H1 (cell line): ENCODE data around the gene UCHL1. TPM values are rescaled to one million over a fixed set of nuclear protein-coding genes. Genes with fewer than 3 reads are reported as not detected.

ENCODE experiments used
- CTCF ChIA-PET: fragments of 300-600 bp; sonication (Branson Sonifier 250); formaldehyde crosslinking; loops from one replicate; lab custom pipeline; 2021; ENCODE audit not compliant: partially characterized antibody; lab: Charles Lee
- POLR2A ChIA-PET: fragments of 300-600 bp; sonication (Branson Sonifier 250); formaldehyde crosslinking; loops from one replicate; lab custom pipeline; 2021; ENCODE audit warnings: inconsistent platforms; ENCODE audit not compliant: partially characterized antibody; lab: Charles Lee
- DNase-seq, 2 experiments: peaks; one replicate each; pipeline versions ENCODE4 v3.0.0 to v3.0.0-alpha.2; 2010 to 2022; ENCODE audit warnings: low spot score in 2 of 2, low read depth in 1 of 2, mixed read lengths in 1 of 2
- FAIRE-seq: peaks from 2 replicates; lab custom pipeline; 2011; peaks lifted over from hg19 to GRCh38; lab: Jason Lieb, UNC
- H2AFZ ChIP-seq: 2 replicates; pipeline ENCODE4 v1.8.1; 2012; ENCODE audit warnings: low read length, inconsistent platforms
- H2AK5ac ChIP-seq: 2 replicates; pipeline ENCODE4 v1.6.1; 2013; ENCODE audit warnings: low read depth, low read length
- H2BK120ac ChIP-seq: replicated peaks from 2 replicates; pipeline ENCODE3; 2013; ENCODE audit warnings: low read depth, low read length, inconsistent platforms
- H2BK12ac ChIP-seq: 2 replicates; pipeline ENCODE4 v1.6.1; 2013; ENCODE audit warnings: low read depth, low read length
- H2BK15ac ChIP-seq: 2 replicates; pipeline ENCODE4 v1.6.1; 2013; ENCODE audit warnings: low read length
- H2BK20ac ChIP-seq: 2 replicates; pipeline ENCODE4 v1.6.1; 2013; ENCODE audit warnings: low read length
- H2BK5ac ChIP-seq: 2 replicates; pipeline ENCODE4 v1.6.1; 2013; ENCODE audit warnings: low read depth, low read length
- H3K14ac ChIP-seq: 2 replicates; pipeline ENCODE4 v1.6.1; 2013; ENCODE audit warnings: inconsistent platforms; ENCODE audit not compliant: insufficient read length
- H3K18ac ChIP-seq: 2 replicates; pipeline ENCODE4 v1.6.1; 2013; ENCODE audit warnings: low read length; ENCODE audit errors: extremely low read depth
- H3K23ac ChIP-seq: 2 replicates; pipeline ENCODE4 v1.6.1; 2013; ENCODE audit warnings: inconsistent platforms; ENCODE audit not compliant: insufficient read length
- H3K23me2 ChIP-seq: 2 replicates; pipeline ENCODE4 v1.6.1; 2013; ENCODE audit warnings: low read depth, low read length
- H3K27ac ChIP-seq: 2 replicates; pipeline ENCODE4 v1.6.1; 2011; ENCODE audit warnings: low read depth, low read length, inconsistent platforms
- H3K27me3 ChIP-seq, 4 experiments: replicated peaks in 1 of 4; 1 replicate in 1 of 4; 2 replicates in 3 of 4; pipeline versions ENCODE4 v1.6.1 to v1.8.1; 2011 to 2013; ENCODE audit warnings: low read length in 3 of 4, mild to moderate bottlenecking in 3 of 4, inconsistent platforms in 2 of 4, mixed read lengths in 2 of 4, moderate library complexity in 1 of 4; ENCODE audit not compliant: control insufficient read depth in 3 of 4, insufficient read depth in 3 of 4; ENCODE audit errors: extremely low read depth in 1 of 4
- H3K36me3 ChIP-seq, 4 experiments: 2 replicates each; pipeline versions ENCODE4 v1.6.1 to v1.8.1; 2011 to 2013; ENCODE audit warnings: mild to moderate bottlenecking in 4 of 4, low read length in 3 of 4, moderate library complexity in 2 of 4, control low read depth in 1 of 4, inconsistent platforms in 1 of 4; ENCODE audit not compliant: insufficient read depth in 4 of 4, control insufficient read depth in 2 of 4
- H3K4ac ChIP-seq: replicated peaks from 2 replicates; pipeline ENCODE3; 2013; ENCODE audit warnings: low read length, low read depth, mixed read lengths, inconsistent platforms; ENCODE audit not compliant: insufficient read length
- H3K4me1 ChIP-seq, 4 experiments: replicated peaks in 1 of 4; 1 replicate in 1 of 4; 2 replicates in 3 of 4; pipeline versions ENCODE4 v1.6.1 to v1.8.1; 2011 to 2013; ENCODE audit warnings: low read length in 3 of 4, inconsistent platforms in 2 of 4, mixed read lengths in 1 of 4; ENCODE audit not compliant: insufficient read depth in 4 of 4, control insufficient read depth in 3 of 4
- H3K4me2 ChIP-seq, 2 experiments: 2 replicates each; pipeline versions ENCODE4 v1.6.1 to v1.8.1; 2011 to 2013; ENCODE audit warnings: low read depth in 2 of 2, low read length in 2 of 2, control low read depth in 1 of 2, inconsistent platforms in 1 of 2, mild to moderate bottlenecking in 1 of 2; ENCODE audit not compliant: insufficient read depth in 1 of 2
- H3K4me3 ChIP-seq, 4 experiments: fragments of 200-600, 300-600 bp in 1 of 4; sonication (generic), shearing (Covaris generic), sonication (Bioruptor Twin) in 1 of 4; 2 replicates each; pipeline versions ENCODE4 v1.5.1 to v1.8.1; 2011 to 2016; ENCODE audit warnings: low read length in 4 of 4, low read depth in 3 of 4, control low read depth in 2 of 4, inconsistent platforms in 2 of 4, mild to moderate bottlenecking in 2 of 4, mixed read lengths in 1 of 4, moderate library complexity in 1 of 4; ENCODE audit not compliant: insufficient read depth in 2 of 4; ENCODE audit errors: extremely low read depth in 1 of 4
- H3K56ac ChIP-seq: replicated peaks from 2 replicates; pipeline ENCODE3; 2013; ENCODE audit warnings: low read depth, mild to moderate bottlenecking, mixed read lengths, low read length, inconsistent platforms; ENCODE audit not compliant: insufficient read length
- H3K79me1 ChIP-seq: 2 replicates; pipeline ENCODE4 v1.6.1; 2013; ENCODE audit warnings: low read depth, low read length, control low read depth
- H3K79me2 ChIP-seq, 2 experiments: 2 replicates each; pipeline versions ENCODE4 v1.6.1 to v1.8.1; 2012 to 2013; ENCODE audit warnings: low read length in 2 of 2, mild to moderate bottlenecking in 2 of 2, inconsistent platforms in 1 of 2; ENCODE audit not compliant: insufficient read depth in 2 of 2, control insufficient read depth in 1 of 2
- H3K9ac ChIP-seq, 4 experiments: replicated peaks in 1 of 4; 1 replicate in 1 of 4; 2 replicates in 3 of 4; pipeline versions ENCODE4 v1.6.1 to v1.8.1; 2011 to 2013; ENCODE audit warnings: low read depth in 3 of 4, low read length in 3 of 4, control low read depth in 2 of 4, mild to moderate bottlenecking in 2 of 4, moderate library complexity in 2 of 4, inconsistent platforms in 1 of 4; ENCODE audit errors: extremely low read depth in 1 of 4
- H3K9me3 ChIP-seq, 2 experiments: 2 replicates each; pipeline versions ENCODE4 v1.6.1 to v1.8.1; 2012 to 2013; ENCODE audit warnings: mild to moderate bottlenecking in 2 of 2, moderate library complexity in 2 of 2, control low read depth in 1 of 2, inconsistent platforms in 1 of 2, low read depth in 1 of 2, low read length in 1 of 2, mixed read lengths in 1 of 2; ENCODE audit not compliant: insufficient read depth in 2 of 2
- H4K20me1 ChIP-seq, 2 experiments: replicated peaks in 1 of 2; 2 replicates each; pipeline versions ENCODE3 to v1.8.1; 2011 to 2013; ENCODE audit warnings: inconsistent platforms in 2 of 2, low read length in 2 of 2, mild to moderate bottlenecking in 1 of 2; ENCODE audit not compliant: insufficient read depth in 2 of 2, control insufficient read depth in 1 of 2
- H4K5ac ChIP-seq: 2 replicates; pipeline ENCODE4 v1.6.1; 2013; ENCODE audit warnings: low read length, low read depth, mixed read lengths, inconsistent platforms; ENCODE audit not compliant: insufficient read length
- H4K8ac ChIP-seq: 2 replicates; pipeline ENCODE4 v1.8.0; 2013; ENCODE audit warnings: mild to moderate bottlenecking, moderate library complexity, low read length, inconsistent platforms; ENCODE audit not compliant: insufficient read depth; ENCODE audit errors: extremely low read depth
- H4K91ac ChIP-seq: replicated peaks from 2 replicates; pipeline ENCODE3; 2013; ENCODE audit warnings: low read length, mixed read lengths, inconsistent platforms; ENCODE audit not compliant: insufficient read length
- HDAC2 ChIP-seq, 2 experiments: fragments of 300-600 bp in 1 of 2; sonication (generic) in 1 of 2; IDR thresholded peaks; 2 replicates each; pipeline ENCODE4 v1.6.1; 2011 to 2012; ENCODE audit warnings: low read depth in 2 of 2, low read length in 2 of 2, mild to moderate bottlenecking in 2 of 2, moderate library complexity in 2 of 2, borderline replicate concordance in 1 of 2, inconsistent platforms in 1 of 2
- WGBS, 2 experiments: shearing (Covaris generic) in 1 of 2; methylation state at CpG; one replicate each; pipeline versions ENCODE4 v1.1.6 to v1.1.7; 2013 to 2015; ENCODE audit warnings: low lambda C conversion rate in 2 of 2, mixed read lengths in 2 of 2, inconsistent platforms in 1 of 2, low coverage in 1 of 2, missing lambda C conversion rate in 1 of 2; ENCODE audit not compliant: insufficient replicate concordance in 2 of 2, insufficient coverage in 1 of 2, insufficient read length in 1 of 2; ENCODE audit errors: extremely low coverage in 1 of 2, missing lambda C conversion rate in 1 of 2; 5-methylcytosine and 5-hydroxymethylcytosine counted together
- polyA plus RNA-seq, 7 experiments: library from polyadenylated mRNA; depleted of rRNA in 3 of 7; stranded (reverse) in 5 of 7; unstranded in 2 of 7; fragments of >200 nt in 5 of 7; fragments of 200-250 nt in 2 of 7; gene quantifications; 1 replicate in 5 of 7; 2 replicates in 1 of 7; 4 replicates in 1 of 7; pipeline versions ENCODE4 v1.2.1 to v1.2.3, GENCODE V29; 2011 to 2013; ENCODE audit warnings: missing spikeins in 2 of 7, mixed read lengths in 2 of 7
- total RNA-seq: library from RNA; stranded (reverse); fragmentation: NEBNext Ultra II Directional; extraction: Animal tissue kit (Norgen Biotek cat#: 25700); gene quantifications from 2 replicates; pipeline ENCODE4 v1.2.1, GENCODE V29; 2021

UCHL1 gene
- total and polyA plus RNA-seq, 2 of the 8 experiments (the other 6 are each of a cell fraction or from before 2014, with no cell fraction given): 781 to 1,717 TPM

DNA sequence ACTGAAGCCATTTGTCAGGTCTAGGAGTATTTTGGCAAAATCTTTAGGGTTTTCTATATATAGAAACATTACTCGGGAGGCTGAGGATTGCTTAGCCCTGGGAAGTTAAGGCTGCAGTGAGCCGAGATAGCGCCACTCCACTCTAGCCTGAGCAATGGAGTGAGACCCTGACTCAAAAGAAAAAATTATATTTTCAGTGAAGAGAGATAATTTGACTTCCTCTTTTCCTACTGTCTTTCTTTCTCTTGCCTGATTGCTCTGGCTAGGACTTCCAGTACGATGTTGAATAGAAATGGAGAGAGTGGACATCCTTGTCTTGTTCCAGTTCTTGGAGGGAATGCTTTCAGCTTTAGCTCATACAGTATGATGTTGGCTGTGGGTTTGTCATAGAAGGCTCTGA, 44.4 kb downstream of the UCHL1 start:
- H2BK5ac ChIP-seq: no peak overlapping the region
- no peaks in the 10 kb centered on the region for H3K4me1 ChIP-seq
- no peaks in the 10 kb centered on the region for H3K79me1 ChIP-seq
- H2BK120ac ChIP-seq: no peak overlapping the region
- H4K20me1 ChIP-seq: no peaks in the 10 kb centered on the region
- H3K56ac ChIP-seq: no peak overlapping the region
- H2AK5ac ChIP-seq: no peak overlapping the region
- TF ChIP-seq HDAC2 (IDR thresholded peaks at IDR 0.05; ENCODE audit: borderline replicate concordance in 1 of 2, low read depth in 2 of 2, low read length in 2 of 2): no peak
- H2BK12ac ChIP-seq: no peak overlapping the region
- no peaks in the 10 kb centered on the region for H3K23me2 ChIP-seq
- DNase-seq (no peak), FAIRE-seq (no peak)
- H3K27ac ChIP-seq: no peak overlapping the region
- WGBS, 2 experiments: 93% methylated on average over 4 of the region's 4 CpGs; no CpG with 5 or more reads in 1 of the 2 experiments
- no peak overlapping the region for H2BK20ac ChIP-seq
- H2AFZ ChIP-seq: no peak overlapping the region
- no peak overlapping the region for H3K23ac ChIP-seq
- no peak overlapping the region for H3K18ac ChIP-seq
- H3K9me3 ChIP-seq: no peaks in the 10 kb centered on the region
- no peak overlapping the region for H3K14ac ChIP-seq
- ChIA-PET CTCF (interaction anchor here (1.8 kb wide), 1 partner anchor 361 kb away, joined by 6 read pairs; no protein-coding TSS in a partner anchor), POLR2A (no interaction called here)
- H4K91ac ChIP-seq: no peak overlapping the region
- H3K79me2 ChIP-seq: no peaks in the 10 kb centered on the region
- no peak overlapping the region for H3K4me3 ChIP-seq
- no peak overlapping the region for H3K9ac ChIP-seq
- no peak overlapping the region for H4K8ac ChIP-seq
- H2BK15ac ChIP-seq: no peak overlapping the region
- H3K36me3 ChIP-seq: no peaks in the 10 kb centered on the region
- H3K27me3 ChIP-seq: no peaks in the 10 kb centered on the region
- no peak overlapping the region for H3K4ac ChIP-seq
- H3K4me2 ChIP-seq: no peak overlapping the region
- H4K5ac ChIP-seq: no peak overlapping the region
